Thoracic aorta (tissue), 2 donors: ENCODE data around the gene FKBP15. TPM values are rescaled to one million over a fixed set of nuclear protein-coding genes. Genes with fewer than 3 reads are reported as not detected.

ENCODE experiments used
- ATAC-seq: fragments of 150-250 bp; one replicate; pipeline ENCODE4 v1.8.0; 2017; ENCODE audit warnings: low read depth; ENCODE audit not compliant: insufficient number of reproducible peaks, low FRiP score
- DNase-seq: peaks from one replicate; pipeline ENCODE4 v3.0.0-alpha.2; 2020; ENCODE audit warnings: low spot score
- H3K27ac ChIP-seq, 2 donors: fragments of 200-600 bp; sonication (generic); 1 replicate in 1 of 2; 2 replicates in 1 of 2; pipeline ENCODE4 v1.5.1; 2016; ENCODE audit warnings: mild to moderate bottlenecking in 2 of 2, moderate library complexity in 2 of 2
- H3K27me3 ChIP-seq: fragments of 200-600 bp; sonication (generic); replicated peaks from 2 replicates; pipeline ENCODE4 v1.6.0; 2016; ENCODE audit warnings: mild to moderate bottlenecking; ENCODE audit not compliant: insufficient read depth
- H3K36me3 ChIP-seq: fragments of 200-600 bp; sonication (generic); one replicate; pipeline ENCODE4 v1.5.1; 2016
- H3K4me1 ChIP-seq, 2 donors: fragments of 200-600 bp; sonication (generic); 1 replicate in 1 of 2; 2 replicates in 1 of 2; pipeline versions ENCODE4 v1.5.1 to v1.6.0; 2016; ENCODE audit warnings: low read depth in 2 of 2, mild to moderate bottlenecking in 1 of 2; ENCODE audit not compliant: control insufficient read depth in 1 of 2
- H3K4me3 ChIP-seq: fragments of 200-600 bp; sonication (generic); 2 replicates; pipeline ENCODE4 v1.5.1; 2016; ENCODE audit warnings: mild to moderate bottlenecking
- H3K9me3 ChIP-seq: fragments of 200-600 bp; sonication (generic); 2 replicates; pipeline ENCODE4 v1.5.1; 2016
- CTCF ChIP-seq: fragments of 200-600 bp; sonication (generic); IDR thresholded peaks from one replicate; pipeline ENCODE4 v1.5.1; 2019; ENCODE audit warnings: antibody characterized with exemption
- total RNA-seq, 2 donors: library from RNA; depleted of rRNA; stranded (reverse); fragments of >200 nt; gene quantifications; one replicate each; pipeline versions ENCODE4 v1.1.0 to v1.2.3, GENCODE V29; 2016

FKBP15 gene
- total RNA-seq, 2 donors from 2014 or later: 23.3 to 26.4 TPM

GRCh38 chr9:113176803-113177202 is 44.3 kb downstream of the FKBP15 start:
- no peak overlapping the region for H3K27ac ChIP-seq
- no peak overlapping the region for H3K4me3 ChIP-seq
- DNase-seq (no peak), ATAC-seq (no peak)
- H3K27me3 ChIP-seq: no peaks in the 10 kb centered on the region
- no peak for TF ChIP-seq CTCF
- H3K9me3 ChIP-seq: no peaks in the 10 kb centered on the region
- H3K4me1 ChIP-seq: no peaks in the 10 kb centered on the region
- peaks cover 57% of the 10 kb centered on the region for H3K36me3 ChIP-seq

- no peaks in the 10 kb centered on the region for H3K9me3 ChIP-seq
- no peak overlapping the region for H3K4me3 ChIP-seq
- no peak for TF ChIP-seq CTCF
- H3K27ac ChIP-seq: no peak overlapping the region
- H3K27me3 ChIP-seq: no peaks in the 10 kb centered on the region
- DNase-seq (no peak), ATAC-seq (no peak)
- peaks cover 72% of the 10 kb centered on the region for H3K36me3 ChIP-seq
- H3K4me1 ChIP-seq: no peaks in the 10 kb centered on the region
Observed at GRCh38 chr9:113173341-113173740, 47.7 kb downstream of the FKBP15 start.

- peaks cover 82% of the 10 kb centered on the region for H3K36me3 ChIP-seq
- H3K27me3 ChIP-seq: no peaks in the 10 kb centered on the region
Observed at GRCh38 chr9:113168809-113169208, 52.3 kb downstream of the FKBP15 start.

GRCh38 chr9:113166039-113166438 is 55.0 kb downstream of the FKBP15 start:
- DNase-seq (no peak), ATAC-seq (no peak)
- Histone ChIP-seq H3K9me3 (no peaks in the 10 kb centered on the region), H3K4me3 (no peak overlapping the region), H3K27ac (no peak overlapping the region), H3K36me3 (peaks cover 75% of the 10 kb centered on the region), H3K27me3 (no peaks in the 10 kb centered on the region), H3K4me1 (no peaks in the 10 kb centered on the region)
- no peak for TF ChIP-seq CTCF

More at GRCh38 chr9:113168809-113169208, 52.3 kb downstream of the FKBP15 start:
- no peak for ATAC-seq
- Histone ChIP-seq H3K27ac (no peak overlapping the region), H3K4me3 (no peak overlapping the region), H3K9me3 (no peaks in the 10 kb centered on the region), H3K4me1 (no peaks in the 10 kb centered on the region)
- no peak for TF ChIP-seq CTCF
- no peak for DNase-seq

DNA sequence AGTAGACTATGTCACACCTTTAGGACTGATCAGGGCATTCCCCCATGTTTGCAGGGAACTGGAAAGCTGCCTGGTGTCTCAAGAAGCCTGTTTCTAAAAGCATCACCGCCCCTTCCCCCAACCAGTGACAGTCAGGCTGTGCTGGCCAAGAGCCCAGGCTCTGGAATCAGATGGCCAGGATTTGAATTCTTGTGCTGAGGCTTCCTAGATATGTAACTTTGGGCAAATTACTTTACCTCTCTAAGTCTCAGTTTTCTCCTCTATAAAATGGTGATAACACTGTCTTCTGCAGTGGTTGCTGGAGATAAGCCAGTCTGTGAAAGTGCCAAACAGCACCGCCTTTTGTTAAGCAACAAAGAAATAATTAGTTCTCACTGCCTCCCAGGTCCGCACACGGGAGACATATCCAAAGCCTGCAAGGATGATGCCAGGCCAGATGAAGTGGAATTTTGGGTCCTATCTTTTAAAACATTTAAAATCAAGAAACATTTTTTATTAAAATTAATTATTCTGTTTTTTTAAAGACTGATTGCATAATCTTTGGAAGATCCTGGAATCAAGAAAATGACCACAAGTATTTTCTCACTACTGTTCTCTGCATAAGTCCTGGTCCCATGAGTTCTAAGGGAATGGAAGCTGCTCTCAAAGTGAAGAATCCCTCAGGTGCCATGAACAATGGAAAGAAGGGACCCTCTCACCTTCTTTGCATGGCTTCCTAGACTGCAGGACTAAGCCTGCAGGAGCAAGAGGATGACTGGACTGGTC is 56.4 kb downstream of the FKBP15 start:
- no peaks in the 10 kb centered on the region for H3K4me1 ChIP-seq
- no peak for DNase-seq
- peaks cover 62% of the 10 kb centered on the region for H3K36me3 ChIP-seq
- H3K9me3 ChIP-seq: no peaks in the 10 kb centered on the region
- no peaks in the 10 kb centered on the region for H3K27me3 ChIP-seq
- H3K4me3 ChIP-seq: no peak overlapping the region
- ATAC-seq: no peak
- no peak overlapping the region for H3K27ac ChIP-seq
- TF ChIP-seq CTCF: no peak
